AG09309 (cell line): ENCODE results near the gene P2RX6.
"Not testable (repeated sequence)": the region's sequence is repeated elsewhere in the genome, so short reads cannot be mapped to it uniquely, and the experiment has no call there.

Experiments used
- DNase-seq: peaks from one replicate; pipeline ENCODE4 v3.0.0-alpha.2; 2010; ENCODE audit warnings: low read depth
- H3K4me3 ChIP-seq: 2 replicates; pipeline ENCODE4 v1.5.1; 2011; ENCODE audit warnings: mild to moderate bottlenecking, low read depth, low read length, moderate library complexity; ENCODE audit not compliant: control insufficient read depth
- TF ChIP-seq, protein P1 (sequence below): IDR thresholded peaks from 2 replicates; pipeline ENCODE4 v1.5.1; 2011; ENCODE audit warnings: mild to moderate bottlenecking, low read depth, low read length, inconsistent platforms; ENCODE audit not compliant: insufficient read depth, control insufficient read depth; ENCODE audit errors: missing control alignments

P2RX6 gene

DNA sequence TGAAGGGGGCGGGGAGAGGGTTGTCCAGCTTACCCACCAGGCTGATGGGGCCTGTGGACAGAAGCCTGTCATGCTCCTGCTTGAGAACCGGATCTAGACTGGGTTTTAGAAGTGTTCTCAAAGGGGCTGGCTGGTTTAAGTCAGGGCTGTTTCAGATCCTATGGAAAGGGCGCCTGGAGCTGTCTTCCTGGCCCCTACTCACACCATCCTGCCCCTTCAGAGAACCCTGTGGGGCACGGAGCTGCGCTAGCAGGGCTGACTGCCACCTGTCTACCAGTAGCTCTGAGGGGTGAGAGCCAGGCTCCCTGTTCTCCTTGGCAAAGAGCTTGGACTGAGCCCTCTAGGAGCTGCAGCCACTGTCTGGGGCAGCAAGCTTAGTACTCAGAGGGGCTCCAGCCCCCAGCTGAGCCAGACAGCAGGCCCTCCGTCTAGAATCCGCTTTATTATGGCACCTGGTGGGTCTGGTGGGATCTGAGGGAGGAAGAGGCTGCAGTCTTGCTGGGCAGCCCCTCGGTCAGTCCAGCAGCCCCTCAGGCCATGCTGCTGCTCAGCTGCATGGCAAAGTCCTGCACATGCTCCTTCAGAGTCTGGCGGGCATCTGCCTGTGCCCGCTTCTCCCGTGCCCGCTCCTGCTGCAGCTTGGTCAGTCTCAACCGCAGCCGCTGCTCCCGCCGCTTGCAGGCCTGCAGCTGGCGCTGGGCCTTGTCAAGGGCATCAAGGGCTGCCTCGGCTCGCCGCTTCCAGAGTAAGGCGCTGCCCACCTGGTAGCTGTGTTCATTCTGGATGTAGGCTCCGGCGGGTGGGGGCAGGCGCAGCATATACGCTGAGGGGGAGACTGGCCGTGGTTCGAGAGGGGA is 15.4 kb upstream of the P2RX6 start:
- DNase-seq: no peak
- H3K4me3 ChIP-seq: no peak overlapping the region
- TF ChIP-seq, protein P1, sequence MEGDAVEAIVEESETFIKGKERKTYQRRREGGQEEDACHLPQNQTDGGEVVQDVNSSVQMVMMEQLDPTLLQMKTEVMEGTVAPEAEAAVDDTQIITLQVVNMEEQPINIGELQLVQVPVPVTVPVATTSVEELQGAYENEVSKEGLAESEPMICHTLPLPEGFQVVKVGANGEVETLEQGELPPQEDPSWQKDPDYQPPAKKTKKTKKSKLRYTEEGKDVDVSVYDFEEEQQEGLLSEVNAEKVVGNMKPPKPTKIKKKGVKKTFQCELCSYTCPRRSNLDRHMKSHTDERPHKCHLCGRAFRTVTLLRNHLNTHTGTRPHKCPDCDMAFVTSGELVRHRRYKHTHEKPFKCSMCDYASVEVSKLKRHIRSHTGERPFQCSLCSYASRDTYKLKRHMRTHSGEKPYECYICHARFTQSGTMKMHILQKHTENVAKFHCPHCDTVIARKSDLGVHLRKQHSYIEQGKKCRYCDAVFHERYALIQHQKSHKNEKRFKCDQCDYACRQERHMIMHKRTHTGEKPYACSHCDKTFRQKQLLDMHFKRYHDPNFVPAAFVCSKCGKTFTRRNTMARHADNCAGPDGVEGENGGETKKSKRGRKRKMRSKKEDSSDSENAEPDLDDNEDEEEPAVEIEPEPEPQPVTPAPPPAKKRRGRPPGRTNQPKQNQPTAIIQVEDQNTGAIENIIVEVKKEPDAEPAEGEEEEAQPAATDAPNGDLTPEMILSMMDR: no peak

GRCh38 chr22:21000207-21000986 is 14.6 kb upstream of the P2RX6 start:
- peak overlapping the region; percentile 92 for H3K4me3 ChIP-seq
- TF ChIP-seq, protein P1: no peak
- DNase-seq: no peak

GRCh38 chr22:21000987-21001600 is 13.9 kb upstream of the P2RX6 start:
- peak overlapping the region; percentile 92 for H3K4me3 ChIP-seq
- TF ChIP-seq, protein P1: no peak
- DNase-seq: no peak

GRCh38 chr22:21001601-21002325 is 13.2 kb upstream of the P2RX6 start, which contains the start of gene THAP7:
THAP7 (minus strand) TSS chr22:21002118; CDS start chr22:21001911, 207 bp downstream.
- H3K4me3 ChIP-seq: peak within 1 kb of the TSS; percentile 92
- TF ChIP-seq, protein P1: no peak
- peak; percentile 70 for DNase-seq

GRCh38 chr22:21003782-21004181 is 11.2 kb upstream of the P2RX6 start:
- H3K4me3 ChIP-seq: no peak overlapping the region
- no peak for DNase-seq
- TF ChIP-seq, protein P1: no peak

- DNase-seq, H3K4me3 ChIP-seq: not testable (repeated sequence)
These were observed 5.8 kb upstream of the P2RX6 start for GRCh38 chr22:21009208-21009607.
